ENCODE measurements around the gene DNAJC2.
"Not testable (repeated sequence)": the region's sequence is repeated elsewhere in the genome, so short reads cannot be mapped to it uniquely, and the experiment has no call there.

DNA sequence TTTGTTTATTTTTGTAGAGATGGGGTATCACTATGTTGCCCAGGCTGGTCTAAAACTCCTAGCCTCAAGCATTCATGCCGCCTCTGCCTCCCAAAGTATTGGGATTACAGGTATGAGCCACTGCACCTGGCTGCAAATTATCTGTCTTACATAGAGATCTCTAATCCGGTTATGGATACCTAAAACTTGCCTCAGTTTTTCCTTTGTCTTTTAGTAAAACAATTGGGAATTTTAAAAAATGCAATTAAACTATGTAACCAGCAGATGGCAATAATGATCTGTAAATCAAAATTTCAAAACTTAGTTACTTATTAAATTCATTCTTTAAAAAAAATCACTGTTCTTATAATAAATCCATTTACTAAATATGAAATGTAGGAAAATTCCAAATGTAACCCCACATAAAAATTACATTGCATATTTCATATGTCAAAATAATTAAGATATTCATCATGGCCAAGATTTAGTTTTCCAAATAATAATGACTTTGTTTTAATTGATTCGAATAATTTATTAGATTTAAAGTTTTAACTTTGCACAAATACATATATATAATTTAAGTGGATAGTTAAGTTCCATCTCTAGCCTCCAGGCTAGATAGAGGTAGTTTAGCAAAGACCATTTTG is 61.7 kb downstream of the DNAJC2 start:
- TF ChIP-seq, protein P1, sequence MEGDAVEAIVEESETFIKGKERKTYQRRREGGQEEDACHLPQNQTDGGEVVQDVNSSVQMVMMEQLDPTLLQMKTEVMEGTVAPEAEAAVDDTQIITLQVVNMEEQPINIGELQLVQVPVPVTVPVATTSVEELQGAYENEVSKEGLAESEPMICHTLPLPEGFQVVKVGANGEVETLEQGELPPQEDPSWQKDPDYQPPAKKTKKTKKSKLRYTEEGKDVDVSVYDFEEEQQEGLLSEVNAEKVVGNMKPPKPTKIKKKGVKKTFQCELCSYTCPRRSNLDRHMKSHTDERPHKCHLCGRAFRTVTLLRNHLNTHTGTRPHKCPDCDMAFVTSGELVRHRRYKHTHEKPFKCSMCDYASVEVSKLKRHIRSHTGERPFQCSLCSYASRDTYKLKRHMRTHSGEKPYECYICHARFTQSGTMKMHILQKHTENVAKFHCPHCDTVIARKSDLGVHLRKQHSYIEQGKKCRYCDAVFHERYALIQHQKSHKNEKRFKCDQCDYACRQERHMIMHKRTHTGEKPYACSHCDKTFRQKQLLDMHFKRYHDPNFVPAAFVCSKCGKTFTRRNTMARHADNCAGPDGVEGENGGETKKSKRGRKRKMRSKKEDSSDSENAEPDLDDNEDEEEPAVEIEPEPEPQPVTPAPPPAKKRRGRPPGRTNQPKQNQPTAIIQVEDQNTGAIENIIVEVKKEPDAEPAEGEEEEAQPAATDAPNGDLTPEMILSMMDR (IDR thresholded peaks at IDR 0.05; ENCODE audit: low read length), result not testable (repeated sequence)
- TF ChIP-seq EZH2 (optimal IDR thresholded peaks at IDR 0.05; ENCODE audit: low read depth, low read length), result not testable (repeated sequence)

Measured in MM.1S (cell line).